Measurements from ENCODE around the gene OR7A10. TPM values are rescaled to one million over a fixed set of nuclear protein-coding genes. Genes with fewer than 3 reads are reported as not detected.

Gene OR7A10
- total RNA-seq: not detected in 2 replicates

GRCh38 chr19:14848822-14849221 is at the start of gene OR7A10:
Gene OR7A10 (minus strand): TSS chr19:14848922. CDS start chr19:14841877, 7,045 bp downstream.

GRCh38 chr19:14886032-14886431 is 37.3 kb upstream of the OR7A10 start, which contains the start of gene OR7A17:
Gene OR7A17 (minus strand): TSS chr19:14886132. CDS start chr19:14881355, 4,777 bp downstream.

GRCh38 chr19:14835011-14835410 is 13.7 kb downstream of the OR7A10 start, which contains the start of the genes OR7A5 and OR7C1:
Gene OR7A5 (minus strand): TSS chr19:14835185. CDS start chr19:14828241, 6,944 bp downstream.
Gene OR7C1 (minus strand): TSS chr19:14835185. CDS start chr19:14800136, 35,049 bp downstream.

Other genes with a start within 250 kb of the OR7A10 start
- not detected in 2 replicates for gene ADGRE3, start 174.1 kb downstream of the OR7A10 start, total RNA-seq
- 4.1 and 7.6 TPM in 2 replicates for gene ZNF333, start 158.9 kb downstream of the OR7A10 start, total RNA-seq
- gene ADGRE2, start 70.4 kb downstream of the OR7A10 start, total RNA-seq: under 0.01 TPM in 1 of 2 replicates, not detected in the other
- gene OR7A5, start 13.7 kb downstream of the OR7A10 start, total RNA-seq: not detected in 2 replicates
- gene OR7C1, start 13.7 kb downstream of the OR7A10 start, total RNA-seq: not detected in 2 replicates
- gene OR7A17, start 37.2 kb upstream of the OR7A10 start, total RNA-seq: not detected in 2 replicates
- not detected in 2 replicates for gene OR7C2, start 92.6 kb upstream of the OR7A10 start, total RNA-seq
- gene SLC1A6, start 130.9 kb upstream of the OR7A10 start, total RNA-seq: not detected in 2 replicates
- gene CASP14, start 200.6 kb upstream of the OR7A10 start, total RNA-seq: not detected in 2 replicates
- gene OR1I1, start 233.3 kb upstream of the OR7A10 start, total RNA-seq: not detected in 2 replicates

Measured in mammary microvascular endothelial cell (primary cell).